Common myeloid progenitor, CD34-positive (primary cell): ENCODE data around the gene NTM.

Experiments
- CTCF ChIA-PET: fragments of 350-600 bp; sonication (Branson Sonifier 250); formaldehyde crosslinking; loops from one replicate; lab custom pipeline; 2021; ENCODE audit warnings: antibody characterized with exemption; lab: Charles Lee
- POLR2A ChIA-PET: fragments of 350-600 bp; sonication (Branson Sonifier 250); formaldehyde crosslinking; loops from one replicate; lab custom pipeline; 2021; ENCODE audit warnings: antibody characterized with exemption; lab: Charles Lee
- DNase-seq, 3 donors: peaks; one replicate each; pipeline versions ENCODE4 v3.0.0 to v3.0.0-alpha.2; 2013
- H3K27ac ChIP-seq, 2 experiments: 1 replicate in 1 of 2; 2 replicates in 1 of 2; pipeline ENCODE4 v1.7.0; 2013; ENCODE audit warnings: inconsistent platforms in 2 of 2, low read length in 2 of 2, mild to moderate bottlenecking in 2 of 2, low read depth in 1 of 2, moderate library complexity in 1 of 2; ENCODE audit not compliant: severe bottlenecking in 2 of 2, insufficient read depth in 1 of 2, poor library complexity in 1 of 2
- H3K27me3 ChIP-seq, 5 experiments: replicated peaks in 2 of 5; 1 replicate in 3 of 5; 2 replicates in 2 of 5; pipeline versions ENCODE4 v1.6.1 to v1.7.0; 2013; ENCODE audit warnings: low read length in 4 of 5, mild to moderate bottlenecking in 2 of 5, moderate library complexity in 2 of 5, inconsistent platforms in 1 of 5; ENCODE audit not compliant: insufficient read depth in 5 of 5, control insufficient read depth in 4 of 5
- H3K36me3 ChIP-seq, 4 experiments: 1 replicate in 2 of 4; 2 replicates in 2 of 4; pipeline versions ENCODE4 v1.6.1 to v1.7.0; 2013; ENCODE audit warnings: low read length in 3 of 4, control low read depth in 1 of 4, mild to moderate bottlenecking in 1 of 4; ENCODE audit not compliant: control insufficient read depth in 4 of 4, insufficient read depth in 4 of 4
- H3K4me1 ChIP-seq, 4 experiments: 1 replicate in 3 of 4; 2 replicates in 1 of 4; pipeline versions ENCODE4 v1.6.1 to v1.7.1; 2013; ENCODE audit warnings: low read length in 3 of 4, mild to moderate bottlenecking in 3 of 4, control low read depth in 1 of 4, inconsistent platforms in 1 of 4, moderate library complexity in 1 of 4; ENCODE audit not compliant: control insufficient read depth in 4 of 4, insufficient read depth in 4 of 4; ENCODE audit errors: control extremely low read depth in 1 of 4
- H3K4me3 ChIP-seq, 7 experiments: 1 replicate in 4 of 7; 2 replicates in 3 of 7; pipeline versions ENCODE4 v1.5.1 to v1.7.0; 2013; ENCODE audit warnings: mild to moderate bottlenecking in 7 of 7, low read length in 6 of 7, moderate library complexity in 6 of 7, inconsistent platforms in 2 of 7, low read depth in 2 of 7, control low read depth in 1 of 7; ENCODE audit not compliant: insufficient read depth in 4 of 7, control insufficient read depth in 1 of 7; ENCODE audit errors: extremely low read depth in 1 of 7
- H3K9me3 ChIP-seq, 5 experiments: 1 replicate in 4 of 5; 2 replicates in 1 of 5; pipeline versions ENCODE4 v1.6.1 to v1.7.1; 2013; ENCODE audit warnings: low read length in 4 of 5, mild to moderate bottlenecking in 2 of 5, inconsistent platforms in 1 of 5, low read depth in 1 of 5, moderate library complexity in 1 of 5; ENCODE audit not compliant: control insufficient read depth in 4 of 5, insufficient read depth in 2 of 5; ENCODE audit errors: control extremely low read depth in 1 of 5
- WGBS: methylation state at CpG from one replicate; pipeline ENCODE4 v1.1.5; 2013; ENCODE audit not compliant: insufficient coverage; 5-methylcytosine and 5-hydroxymethylcytosine counted together

Gene NTM

DNA sequence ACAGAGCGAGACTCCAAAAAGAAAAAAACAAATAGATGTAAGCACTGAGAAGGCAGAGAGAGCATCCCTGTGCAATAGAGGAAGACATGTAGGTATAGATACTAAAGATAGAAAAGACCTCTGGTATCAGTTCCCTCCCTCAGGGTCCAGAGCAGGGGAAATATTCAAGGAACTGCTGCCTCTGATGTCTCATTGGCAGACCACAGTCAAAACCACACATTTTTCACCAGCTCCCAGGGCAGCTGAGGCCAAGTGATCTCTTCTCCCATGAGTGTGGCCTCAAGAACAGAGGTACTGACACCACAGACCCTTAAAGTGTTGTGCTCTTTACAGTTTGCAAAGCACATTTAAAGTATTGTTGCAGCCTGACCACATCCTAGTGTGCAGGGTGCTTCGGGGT is 288.5 kb downstream of the NTM start:
- no peaks in the 10 kb centered on the region for H3K36me3 ChIP-seq
- H3K27ac ChIP-seq, result no peak overlapping the region
- WGBS, result 73% methylated on average over 2 of the region's 2 CpGs
- no peaks in the 10 kb centered on the region for H3K9me3 ChIP-seq
- H3K4me1 ChIP-seq, result peaks cover 0 to 15% (median 11%) of the 10 kb centered on the region in 4 experiments
- no peak overlapping the region for H3K4me3 ChIP-seq
- ChIA-PET CTCF (interaction anchor here (0.6 to 2.6 kb wide), 2 partner anchors 10 to 17 kb away, joined by 3 to 8 read pairs; no protein-coding TSS in a partner anchor), POLR2A (no interaction called here)
- peak; percentile 39 to 80 (median 71) for DNase-seq
- H3K27me3 ChIP-seq, result peaks cover 0 to 8% (median 3%) of the 10 kb centered on the region in 5 experiments

DNA sequence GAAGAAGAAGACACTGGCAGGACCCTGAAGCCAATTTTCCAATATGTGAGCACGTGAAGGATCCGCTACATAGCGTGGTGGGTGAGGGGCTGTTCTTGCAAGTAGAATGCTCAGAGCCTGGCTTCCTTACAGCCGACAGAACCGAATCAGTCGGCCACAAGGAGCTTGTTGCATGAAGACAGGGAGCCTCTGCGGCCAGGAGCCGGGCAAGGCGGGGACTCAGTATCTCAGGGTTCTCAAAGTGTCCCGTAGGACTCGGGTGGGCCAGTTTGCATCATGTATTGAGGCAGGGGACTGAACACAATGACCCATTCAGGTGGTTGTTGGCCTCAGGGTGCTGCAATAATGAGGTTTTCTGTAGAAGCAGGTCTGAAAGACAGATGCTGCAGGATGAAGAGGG is 289.5 kb downstream of the NTM start:
- 79% methylated on average over 10 of the region's 11 CpGs for WGBS

DNA sequence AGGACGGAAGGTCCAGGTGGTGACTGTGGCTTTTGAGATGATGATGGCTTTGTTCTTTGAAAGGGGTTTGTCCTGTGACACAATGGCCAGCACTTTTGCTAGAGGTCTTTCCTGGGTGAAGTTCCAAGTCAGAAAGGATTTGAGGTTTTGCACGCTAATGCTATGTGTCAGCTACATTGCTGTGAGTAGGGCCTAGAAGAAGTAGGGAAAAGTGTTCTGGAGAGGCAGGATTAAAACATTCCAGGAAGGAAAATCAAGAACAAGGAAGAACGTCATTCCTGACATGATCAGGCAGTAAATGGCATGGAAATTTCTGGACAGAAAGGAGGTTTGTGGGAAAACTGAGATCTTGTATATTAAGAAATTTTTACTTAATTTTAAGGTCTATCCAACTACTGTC is 290.7 kb downstream of the NTM start:
- Histone ChIP-seq H3K27me3 (peaks cover 0 to 8% (median 3%) of the 10 kb centered on the region in 5 experiments), H3K9me3 (no peaks in the 10 kb centered on the region), H3K27ac (no peak overlapping the region), H3K4me1 (peaks cover 0 to 15% (median 6%) of the 10 kb centered on the region in 4 experiments), H3K4me3 (no peak overlapping the region), H3K36me3 (no peaks in the 10 kb centered on the region)
- CTCF ChIA-PET, result no interaction called here
- 100% methylated on average over 2 of the region's 3 CpGs for WGBS
- DNase-seq, result no peak
- POLR2A ChIA-PET, result no interaction called here

More for the DNA sequence above, 289.5 kb downstream of the NTM start:
- Histone ChIP-seq H3K27me3 (peaks cover 0 to 8% (median 3%) of the 10 kb centered on the region in 5 experiments), H3K4me3 (no peak overlapping the region), H3K9me3 (no peaks in the 10 kb centered on the region), H3K4me1 (peaks cover 0 to 15% (median 11%) of the 10 kb centered on the region in 4 experiments), H3K36me3 (no peaks in the 10 kb centered on the region), H3K27ac (no peak overlapping the region)
- ChIA-PET CTCF (interaction anchor here (0.6 to 2.6 kb wide), 2 partner anchors 9 to 18 kb away, joined by 3 to 8 read pairs; no protein-coding TSS in a partner anchor), POLR2A (no interaction called here)
- no peak for DNase-seq

DNA sequence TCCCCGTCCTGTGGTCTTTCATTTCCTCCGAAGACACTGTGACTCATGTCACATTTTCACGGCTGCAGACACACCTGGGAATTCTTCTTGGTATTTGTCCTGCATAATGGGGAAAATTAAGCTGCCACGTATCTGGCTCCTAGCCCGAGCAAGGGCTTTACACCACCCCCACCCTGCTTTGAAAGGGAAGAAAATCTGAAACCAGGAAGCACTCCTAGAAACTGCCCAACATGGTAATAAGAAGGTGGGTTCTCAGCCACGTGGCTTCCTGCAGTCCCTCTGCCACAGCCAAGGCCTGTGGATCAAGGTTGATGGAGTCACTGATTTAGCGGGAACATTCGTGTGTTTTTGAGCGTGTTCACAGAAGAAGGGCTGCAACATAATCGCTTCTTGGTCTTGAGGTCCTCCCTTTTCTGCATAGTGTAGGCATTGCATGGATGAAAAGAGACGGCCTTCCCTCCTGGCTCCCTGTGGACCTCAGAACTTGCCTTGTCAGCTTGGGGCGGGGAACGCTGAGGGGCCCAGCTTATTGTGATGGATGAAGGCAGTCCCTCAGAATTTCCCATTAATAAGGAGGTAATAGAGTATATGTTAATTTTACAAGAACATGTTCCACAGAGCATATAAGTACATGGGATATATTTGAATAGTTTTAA is 292.0 kb downstream of the NTM start:
- Histone ChIP-seq H3K36me3 (no peaks in the 10 kb centered on the region), H3K27me3 (peaks cover 0 to 8% (median 3%) of the 10 kb centered on the region in 5 experiments), H3K4me3 (no peak overlapping the region), H3K27ac (no peak overlapping the region), H3K4me1 (peaks cover 0 to 8% (median 4%) of the 10 kb centered on the region in 4 experiments), H3K9me3 (no peaks in the 10 kb centered on the region)
- no peak for DNase-seq
- CTCF ChIA-PET, result interaction anchor here (0.9 to 1.7 kb wide), 2 partner anchors 16 to 33 kb away, joined by 5 to 6 read pairs; no protein-coding TSS in a partner anchor
- WGBS, result 89% methylated on average over 7 of the region's 13 CpGs
- POLR2A ChIA-PET, result no interaction called here

- Histone ChIP-seq H3K4me3 (no peak overlapping the region), H3K27me3 (peaks cover 0 to 8% (median 2%) of the 10 kb centered on the region in 5 experiments), H3K4me1 (peaks cover 0 to 8% (median 4%) of the 10 kb centered on the region in 4 experiments), H3K36me3 (no peaks in the 10 kb centered on the region), H3K27ac (no peak overlapping the region), H3K9me3 (no peaks in the 10 kb centered on the region)
- DNase-seq, result no peak
- ChIA-PET POLR2A (no interaction called here), CTCF (interaction anchor here (0.9 to 1.7 kb wide), 2 partner anchors 15 to 32 kb away, joined by 5 to 6 read pairs; no protein-coding TSS in a partner anchor)
- 97% methylated on average over 9 of the region's 9 CpGs for WGBS
These were observed 292.6 kb downstream of the NTM start for GRCh38 chr11:131662993-131663392.

DNA sequence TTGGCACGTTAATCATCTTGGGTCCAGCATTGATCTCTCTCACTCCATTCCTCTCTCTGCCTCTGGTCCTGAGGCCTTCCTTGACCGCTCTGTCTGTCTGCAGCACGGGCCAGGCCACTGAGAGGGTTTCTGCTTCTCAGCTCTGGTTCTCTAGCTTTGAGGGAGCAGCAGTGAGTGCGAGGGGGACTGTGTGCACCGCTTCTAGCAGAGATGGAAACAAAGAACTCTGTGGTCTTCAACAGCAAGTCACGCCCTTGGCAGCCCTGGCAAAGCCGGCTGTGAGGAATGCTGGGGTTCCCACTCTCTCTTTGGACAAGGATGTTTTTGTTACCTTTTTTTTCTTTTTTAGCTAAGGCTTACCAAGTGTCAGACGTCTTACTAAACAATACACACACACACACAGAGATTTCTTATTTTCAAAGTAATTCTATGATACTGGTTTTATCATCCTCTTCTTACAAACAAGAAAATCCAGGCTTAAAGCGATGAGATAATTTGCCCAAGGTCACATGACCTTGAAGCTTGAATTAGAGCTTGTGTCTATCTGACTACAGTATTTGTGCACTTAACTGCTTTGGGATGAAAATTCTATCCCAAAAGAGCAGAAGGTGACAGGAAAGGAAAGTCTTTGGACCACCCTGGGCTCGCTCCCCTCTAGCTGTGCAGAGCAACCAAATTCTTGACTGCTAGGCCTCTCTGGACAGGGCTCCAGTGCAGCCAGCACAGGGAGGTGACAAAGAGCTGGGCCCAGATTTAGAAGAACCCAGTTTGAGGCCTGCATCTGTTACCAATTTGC is 293.2 kb downstream of the NTM start:
- CTCF ChIA-PET, result interaction anchor here (1.7 kb wide), 1 partner anchor 14 kb away, joined by 6 read pairs; no protein-coding TSS in a partner anchor
- H3K4me3 ChIP-seq, result no peak overlapping the region
- H3K9me3 ChIP-seq, result no peaks in the 10 kb centered on the region
- H3K27ac ChIP-seq, result no peak overlapping the region
- 97% methylated on average over 8 of the region's 10 CpGs for WGBS
- peaks cover 0 to 8% (median 5%) of the 10 kb centered on the region in 4 experiments for H3K4me1 ChIP-seq
- POLR2A ChIA-PET, result no interaction called here
- no peak for DNase-seq
- H3K36me3 ChIP-seq, result no peaks in the 10 kb centered on the region
- H3K27me3 ChIP-seq, result peaks cover 0 to 8% (median 2%) of the 10 kb centered on the region in 5 experiments
